IPS-18c (cell line): ENCODE data around the gene TTC21A.

Experiments
- H3K4me3 ChIP-seq: 2 replicates; pipeline ENCODE4 v1.7.0; 2013; ENCODE audit warnings: low read depth, mild to moderate bottlenecking, low read length, moderate library complexity; ENCODE audit not compliant: insufficient read depth
- H3K9me3 ChIP-seq: one replicate; pipeline ENCODE4 v1.6.1; 2013; ENCODE audit warnings: mild to moderate bottlenecking, low read length, moderate library complexity; ENCODE audit not compliant: control insufficient read depth, insufficient read depth

TTC21A gene

GRCh38 chr3:39106851-39107387 is 561 bp upstream of the TTC21A start:
- Histone ChIP-seq H3K4me3 (peak overlapping the region; percentile 94), H3K9me3 (no peaks in the 10 kb centered on the region)

GRCh38 chr3:39108200-39108710 is 775 bp downstream of the TTC21A start:
- Histone ChIP-seq H3K4me3 (peak overlapping the region; percentile 94), H3K9me3 (no peaks in the 10 kb centered on the region)

GRCh38 chr3:39109086-39109485 is 1.6 kb downstream of the TTC21A start:
- H3K4me3 ChIP-seq: no peak overlapping the region

GRCh38 chr3:39110041-39110639 is 2.7 kb downstream of the TTC21A start:
- H3K4me3 ChIP-seq: no peak overlapping the region
- H3K9me3 ChIP-seq: no peaks in the 10 kb centered on the region

More at GRCh38 chr3:39109086-39109485, 1.6 kb downstream of the TTC21A start:
- H3K9me3 ChIP-seq: no peaks in the 10 kb centered on the region

GRCh38 chr3:39112113-39112512 is 4.6 kb downstream of the TTC21A start:
- Histone ChIP-seq H3K9me3 (no peaks in the 10 kb centered on the region), H3K4me3 (no peak overlapping the region)

GRCh38 chr3:39112535-39112934 is 5.1 kb downstream of the TTC21A start:
- Histone ChIP-seq H3K4me3 (no peak overlapping the region), H3K9me3 (no peaks in the 10 kb centered on the region)

- Histone ChIP-seq H3K9me3 (no peaks in the 10 kb centered on the region), H3K4me3 (no peak overlapping the region)
Observed at GRCh38 chr3:39113291-39113690, 5.8 kb downstream of the TTC21A start.

GRCh38 chr3:39114456-39114855 is 7.0 kb downstream of the TTC21A start:
- Histone ChIP-seq H3K4me3 (no peak overlapping the region), H3K9me3 (no peaks in the 10 kb centered on the region)

- no peaks in the 10 kb centered on the region for H3K9me3 ChIP-seq
Observed at GRCh38 chr3:39115870-39116269, 8.4 kb downstream of the TTC21A start.

GRCh38 chr3:39118079-39118478 is 10.6 kb downstream of the TTC21A start:
- H3K9me3 ChIP-seq: no peaks in the 10 kb centered on the region
- no peak overlapping the region for H3K4me3 ChIP-seq

More at GRCh38 chr3:39115870-39116269, 8.4 kb downstream of the TTC21A start:
- H3K4me3 ChIP-seq: no peak overlapping the region

GRCh38 chr3:39118931-39119660 is 11.6 kb downstream of the TTC21A start:
- H3K4me3 ChIP-seq: no peak overlapping the region
- no peaks in the 10 kb centered on the region for H3K9me3 ChIP-seq

GRCh38 chr3:39121621-39122020 is 14.1 kb downstream of the TTC21A start:
- Histone ChIP-seq H3K4me3 (no peak overlapping the region), H3K9me3 (no peaks in the 10 kb centered on the region)

GRCh38 chr3:39122813-39123212 is 15.3 kb downstream of the TTC21A start:
- Histone ChIP-seq H3K9me3 (no peaks in the 10 kb centered on the region), H3K4me3 (no peak overlapping the region)

- no peak overlapping the region for H3K4me3 ChIP-seq
- no peaks in the 10 kb centered on the region for H3K9me3 ChIP-seq
Observed at GRCh38 chr3:39124876-39125840, 17.7 kb downstream of the TTC21A start.

- no peak overlapping the region for H3K4me3 ChIP-seq
- no peaks in the 10 kb centered on the region for H3K9me3 ChIP-seq
Observed at GRCh38 chr3:39125841-39126500, 18.5 kb downstream of the TTC21A start.

GRCh38 chr3:39126532-39127071 is 19.1 kb downstream of the TTC21A start:
- no peaks in the 10 kb centered on the region for H3K9me3 ChIP-seq
- H3K4me3 ChIP-seq: no peak overlapping the region
